GM23338 (cell line): ENCODE data around the gene RUSC1. TPM values are rescaled to one million over a fixed set of nuclear protein-coding genes. Genes with fewer than 3 reads are reported as not detected.

Experiments used
- ATAC-seq: fragments of 200-7000 bp; cut with Tn5 transposase; 3 replicates; pipeline ENCODE4 v1.9.1; 2020
- DNase-seq: peaks from one replicate; pipeline ENCODE4 v3.0.0-alpha.2; 2015; ENCODE audit warnings: low spot score
- H2AFZ ChIP-seq: fragments of 200-600 bp; sonication (generic); 2 replicates; pipeline ENCODE4 v1.8.0; 2016; ENCODE audit warnings: antibody characterized with exemption, mild to moderate bottlenecking, moderate library complexity
- H3F3A ChIP-seq: fragments of 200-600 bp; sonication (generic); replicated peaks from 2 replicates; pipeline ENCODE4 v1.8.0; 2017; ENCODE audit warnings: antibody characterized with exemption, mixed run types, low read depth
- H3K27ac ChIP-seq: fragments of 200-600 bp; sonication (generic); 2 replicates; pipeline ENCODE4 v1.6.1; 2016; ENCODE audit warnings: low read depth
- H3K27me3 ChIP-seq: fragments of 200-600 bp; sonication (generic); 2 replicates; pipeline ENCODE4 v1.8.0; 2016; ENCODE audit warnings: mild to moderate bottlenecking, mixed run types, moderate library complexity; ENCODE audit not compliant: insufficient read depth
- H3K36me3 ChIP-seq: fragments of 200-600 bp; sonication (generic); 2 replicates; pipeline ENCODE4 v1.8.0; 2016; ENCODE audit warnings: mild to moderate bottlenecking; ENCODE audit not compliant: insufficient read depth
- H3K4me1 ChIP-seq: fragments of 200-600 bp; sonication (generic); 2 replicates; pipeline ENCODE4 v1.8.0; 2016; ENCODE audit warnings: mild to moderate bottlenecking, moderate library complexity; ENCODE audit not compliant: insufficient read depth
- H3K4me2 ChIP-seq: fragments of 200-600 bp; sonication (generic); 2 replicates; pipeline ENCODE4 v1.7.1; 2017; ENCODE audit warnings: mixed run types
- H3K4me3 ChIP-seq: fragments of 200-600 bp; sonication (generic); 2 replicates; pipeline ENCODE4 v1.6.1; 2016; ENCODE audit warnings: mixed run types
- H3K79me2 ChIP-seq: fragments of 200-600 bp; sonication (generic); replicated peaks from 2 replicates; pipeline ENCODE4 v1.8.0; 2017; ENCODE audit warnings: mild to moderate bottlenecking; ENCODE audit not compliant: insufficient read depth
- H3K9me2 ChIP-seq: fragments of 200-600 bp; sonication (generic); 2 replicates; pipeline ENCODE4 v1.8.0; 2017; ENCODE audit not compliant: insufficient read depth
- H4K20me1 ChIP-seq: fragments of 200-600 bp; sonication (generic); replicated peaks from 2 replicates; pipeline ENCODE4 v1.8.0; 2017; ENCODE audit warnings: mild to moderate bottlenecking; ENCODE audit not compliant: insufficient read depth
- H3K27ac Mint-ChIP-seq: 2 replicates; pipeline ENCODE4 v1.8.0; 2020; ENCODE audit warnings: inconsistent platforms, mild to moderate bottlenecking, moderate library complexity, mixed read lengths
- H3K27me3 Mint-ChIP-seq: 3 replicates; pipeline ENCODE4 v1.8.0; 2022; ENCODE audit warnings: low read depth, mild to moderate bottlenecking, moderate library complexity, mixed read lengths, inconsistent platforms; ENCODE audit not compliant: insufficient read depth, poor library complexity
- H3K36me3 Mint-ChIP-seq: 3 replicates; pipeline ENCODE4 v1.8.0; 2021; ENCODE audit warnings: low read depth, mild to moderate bottlenecking, inconsistent platforms, moderate library complexity, mixed read lengths
- H3K4me1 Mint-ChIP-seq: 3 replicates; pipeline ENCODE4 v1.8.0; 2020; ENCODE audit warnings: mild to moderate bottlenecking, inconsistent platforms, mixed read lengths
- H3K4me3 Mint-ChIP-seq: 3 replicates; pipeline ENCODE4 v1.8.0; 2021; ENCODE audit warnings: moderate library complexity, mild to moderate bottlenecking, inconsistent platforms, mixed read lengths
- H3K9me3 Mint-ChIP-seq: 3 replicates; pipeline ENCODE4 v1.8.0; 2020; ENCODE audit warnings: moderate library complexity, mild to moderate bottlenecking, inconsistent platforms, mixed read lengths
- CREB1 ChIP-seq: fragments of 250-450 bp; sonication (Bioruptor Pico); IDR thresholded peaks from 2 replicates; pipeline ENCODE4 v1.5.0; 2020; ENCODE audit warnings: low read depth, mild to moderate bottlenecking, moderate library complexity
- EZH2 ChIP-seq: fragments of 200-600 bp; sonication (generic); IDR thresholded peaks from one replicate; pipeline ENCODE4 v1.8.0; 2017; ENCODE audit warnings: antibody characterized with exemption, mild to moderate bottlenecking, low read depth; ENCODE audit not compliant: unreplicated experiment
- EZH2phosphoT487 ChIP-seq: fragments of 200-600 bp; sonication (generic); IDR thresholded peaks from one replicate; pipeline ENCODE4 v1.8.1; 2018; ENCODE audit warnings: antibody characterized with exemption; ENCODE audit not compliant: unreplicated experiment
- JUNB ChIP-seq: IDR thresholded peaks from one replicate; pipeline ENCODE4 v1.6.1; 2016; ENCODE audit warnings: antibody characterized with exemption; ENCODE audit not compliant: unreplicated experiment
- NANOG ChIP-seq: IDR thresholded peaks from 2 replicates; pipeline ENCODE4 v1.6.1; 2016; ENCODE audit warnings: antibody characterized with exemption, borderline replicate concordance
- POLR2AphosphoS5 ChIP-seq: IDR thresholded peaks from 2 replicates; pipeline ENCODE4 v1.6.1; 2016; ENCODE audit warnings: antibody characterized with exemption, low read depth
- STAT1 ChIP-seq: IDR thresholded peaks from one replicate; pipeline ENCODE4 v1.6.1; 2016; ENCODE audit warnings: antibody characterized with exemption; ENCODE audit not compliant: unreplicated experiment
- ZNF114 ChIP-seq: fragments of 250-450 bp; sonication (Bioruptor Pico); IDR thresholded peaks from 2 replicates; pipeline ENCODE4 v1.5.0; 2020; ENCODE audit warnings: mild to moderate bottlenecking, moderate library complexity
- ZNF331 ChIP-seq: fragments of 250-450 bp; sonication (Bioruptor Pico); IDR thresholded peaks from 2 replicates; pipeline ENCODE4 v1.5.0; 2020; ENCODE audit warnings: low read depth, mild to moderate bottlenecking, moderate library complexity
- polyA plus RNA-seq: library from polyadenylated mRNA; unstranded; fragments of >200 nt; fragmentation: Nextera tagmentation; extraction: Ambion mirVana; gene quantifications from 2 replicates; pipeline ENCODE4 v1.2.1, GENCODE V29; 2016
- total RNA-seq: library from RNA; depleted of rRNA; stranded (reverse); fragments of >200 nt; shearing (Covaris generic); gene quantifications from 2 replicates; pipeline ENCODE4 v1.2.3, GENCODE V29; 2014
- TF ChIP-seq, protein P1 (sequence below): IDR thresholded peaks from one replicate; pipeline ENCODE4 v1.6.1; 2018; ENCODE audit warnings: antibody characterized with exemption; ENCODE audit not compliant: unreplicated experiment
- TF ChIP-seq, protein P2 (sequence below), 2 experiments: fragments of 200-600 bp in 1 of 2; sonication (generic) in 1 of 2; conservative IDR thresholded peaks; 2 replicates each; pipeline versions ENCODE4 v1.5.1 to v1.6.1; 2016 to 2017; ENCODE audit warnings: antibody characterized with exemption in 2 of 2, low read depth in 2 of 2, mild to moderate bottlenecking in 2 of 2, moderate library complexity in 1 of 2
- TF ChIP-seq, protein P3 (sequence below): IDR thresholded peaks from 2 replicates; pipeline ENCODE4 v1.6.1; 2016; ENCODE audit warnings: antibody characterized with exemption

The RUSC1 gene
- total and polyA plus RNA-seq, 2 experiments from 2014 or later: 53.4 to 87.7 TPM

DNA sequence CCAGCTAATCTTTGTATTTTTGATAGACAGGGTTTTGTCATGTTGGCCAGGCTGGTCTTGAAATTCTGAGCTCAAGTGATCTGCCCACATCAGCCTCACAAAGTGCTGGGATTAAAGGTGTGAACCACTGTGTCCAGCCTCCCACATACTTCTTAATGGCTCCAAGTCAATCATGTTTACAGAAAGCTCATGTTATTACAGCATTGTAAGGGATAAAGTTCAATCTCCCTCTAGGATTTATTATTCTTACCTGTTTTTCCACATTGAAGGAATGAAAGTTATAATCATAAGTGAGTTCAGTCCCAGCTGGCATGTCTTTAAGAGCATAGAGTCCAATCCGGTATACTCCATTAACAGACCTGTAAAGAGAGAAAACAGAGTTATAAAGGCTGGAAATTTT is 39.4 kb downstream of the RUSC1 start (continued):
- TF ChIP-seq, protein P1, sequence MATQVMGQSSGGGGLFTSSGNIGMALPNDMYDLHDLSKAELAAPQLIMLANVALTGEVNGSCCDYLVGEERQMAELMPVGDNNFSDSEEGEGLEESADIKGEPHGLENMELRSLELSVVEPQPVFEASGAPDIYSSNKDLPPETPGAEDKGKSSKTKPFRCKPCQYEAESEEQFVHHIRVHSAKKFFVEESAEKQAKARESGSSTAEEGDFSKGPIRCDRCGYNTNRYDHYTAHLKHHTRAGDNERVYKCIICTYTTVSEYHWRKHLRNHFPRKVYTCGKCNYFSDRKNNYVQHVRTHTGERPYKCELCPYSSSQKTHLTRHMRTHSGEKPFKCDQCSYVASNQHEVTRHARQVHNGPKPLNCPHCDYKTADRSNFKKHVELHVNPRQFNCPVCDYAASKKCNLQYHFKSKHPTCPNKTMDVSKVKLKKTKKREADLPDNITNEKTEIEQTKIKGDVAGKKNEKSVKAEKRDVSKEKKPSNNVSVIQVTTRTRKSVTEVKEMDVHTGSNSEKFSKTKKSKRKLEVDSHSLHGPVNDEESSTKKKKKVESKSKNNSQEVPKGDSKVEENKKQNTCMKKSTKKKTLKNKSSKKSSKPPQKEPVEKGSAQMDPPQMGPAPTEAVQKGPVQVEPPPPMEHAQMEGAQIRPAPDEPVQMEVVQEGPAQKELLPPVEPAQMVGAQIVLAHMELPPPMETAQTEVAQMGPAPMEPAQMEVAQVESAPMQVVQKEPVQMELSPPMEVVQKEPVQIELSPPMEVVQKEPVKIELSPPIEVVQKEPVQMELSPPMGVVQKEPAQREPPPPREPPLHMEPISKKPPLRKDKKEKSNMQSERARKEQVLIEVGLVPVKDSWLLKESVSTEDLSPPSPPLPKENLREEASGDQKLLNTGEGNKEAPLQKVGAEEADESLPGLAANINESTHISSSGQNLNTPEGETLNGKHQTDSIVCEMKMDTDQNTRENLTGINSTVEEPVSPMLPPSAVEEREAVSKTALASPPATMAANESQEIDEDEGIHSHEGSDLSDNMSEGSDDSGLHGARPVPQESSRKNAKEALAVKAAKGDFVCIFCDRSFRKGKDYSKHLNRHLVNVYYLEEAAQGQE: no peak
- no peak for TF ChIP-seq EZH2
- TF ChIP-seq ZNF331 (CRISPR knock-in tag): no peak
- no peak for TF ChIP-seq NANOG
- no peak for TF ChIP-seq STAT1
- TF ChIP-seq, protein P2, sequence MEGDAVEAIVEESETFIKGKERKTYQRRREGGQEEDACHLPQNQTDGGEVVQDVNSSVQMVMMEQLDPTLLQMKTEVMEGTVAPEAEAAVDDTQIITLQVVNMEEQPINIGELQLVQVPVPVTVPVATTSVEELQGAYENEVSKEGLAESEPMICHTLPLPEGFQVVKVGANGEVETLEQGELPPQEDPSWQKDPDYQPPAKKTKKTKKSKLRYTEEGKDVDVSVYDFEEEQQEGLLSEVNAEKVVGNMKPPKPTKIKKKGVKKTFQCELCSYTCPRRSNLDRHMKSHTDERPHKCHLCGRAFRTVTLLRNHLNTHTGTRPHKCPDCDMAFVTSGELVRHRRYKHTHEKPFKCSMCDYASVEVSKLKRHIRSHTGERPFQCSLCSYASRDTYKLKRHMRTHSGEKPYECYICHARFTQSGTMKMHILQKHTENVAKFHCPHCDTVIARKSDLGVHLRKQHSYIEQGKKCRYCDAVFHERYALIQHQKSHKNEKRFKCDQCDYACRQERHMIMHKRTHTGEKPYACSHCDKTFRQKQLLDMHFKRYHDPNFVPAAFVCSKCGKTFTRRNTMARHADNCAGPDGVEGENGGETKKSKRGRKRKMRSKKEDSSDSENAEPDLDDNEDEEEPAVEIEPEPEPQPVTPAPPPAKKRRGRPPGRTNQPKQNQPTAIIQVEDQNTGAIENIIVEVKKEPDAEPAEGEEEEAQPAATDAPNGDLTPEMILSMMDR (conservative IDR thresholded peaks at IDR 0.05; ENCODE audit: low read depth in 2 of 2): no peak
- TF ChIP-seq POLR2AphosphoS5: no peak
- no peak for TF ChIP-seq CREB1 (CRISPR knock-in tag)
- TF ChIP-seq ZNF114 (CRISPR knock-in tag): no peak
- no peak for TF ChIP-seq JUNB
- TF ChIP-seq, protein P3, sequence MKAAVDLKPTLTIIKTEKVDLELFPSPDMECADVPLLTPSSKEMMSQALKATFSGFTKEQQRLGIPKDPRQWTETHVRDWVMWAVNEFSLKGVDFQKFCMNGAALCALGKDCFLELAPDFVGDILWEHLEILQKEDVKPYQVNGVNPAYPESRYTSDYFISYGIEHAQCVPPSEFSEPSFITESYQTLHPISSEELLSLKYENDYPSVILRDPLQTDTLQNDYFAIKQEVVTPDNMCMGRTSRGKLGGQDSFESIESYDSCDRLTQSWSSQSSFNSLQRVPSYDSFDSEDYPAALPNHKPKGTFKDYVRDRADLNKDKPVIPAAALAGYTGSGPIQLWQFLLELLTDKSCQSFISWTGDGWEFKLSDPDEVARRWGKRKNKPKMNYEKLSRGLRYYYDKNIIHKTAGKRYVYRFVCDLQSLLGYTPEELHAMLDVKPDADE: no peak

DNA sequence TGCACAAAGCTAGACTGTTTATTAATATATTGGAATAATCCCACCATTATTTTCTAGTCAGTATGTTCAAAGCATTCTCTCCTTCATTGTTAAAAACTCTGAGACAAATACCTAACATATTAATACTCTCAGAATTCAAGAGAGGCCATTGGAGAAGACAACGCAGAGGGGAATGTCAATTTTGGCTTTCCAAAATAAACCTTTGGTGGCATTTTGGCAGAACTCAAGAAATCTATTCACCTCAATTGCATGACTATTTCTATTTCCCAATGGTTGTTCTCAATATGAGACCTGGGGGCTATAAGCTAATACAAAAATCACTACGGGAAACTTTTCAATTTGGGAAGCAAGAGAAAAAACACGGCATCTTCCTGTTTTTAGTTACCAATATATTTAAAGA is 58.5 kb downstream of the RUSC1 start:
- no peak overlapping the region for H3K27ac ChIP-seq
- H3K4me3 ChIP-seq: no peak overlapping the region
- peaks cover 10% of the 10 kb centered on the region for H3K4me1 Mint-ChIP-seq
- peaks cover 8% of the 10 kb centered on the region for H3K4me1 ChIP-seq
- H3K27me3 ChIP-seq: no peaks in the 10 kb centered on the region
- H3K4me2 ChIP-seq: no peak overlapping the region
- H3K4me3 Mint-ChIP-seq: no peak overlapping the region
- H2AFZ ChIP-seq: no peak overlapping the region
- H3K27ac Mint-ChIP-seq: no peak overlapping the region
- no peaks in the 10 kb centered on the region for H3K9me3 Mint-ChIP-seq
- no peaks in the 10 kb centered on the region for H4K20me1 ChIP-seq
- DNase-seq (no peak), ATAC-seq (no peak)
- H3K36me3 Mint-ChIP-seq: peaks cover 24% of the 10 kb centered on the region; the same call in 2 of the 3 replicates
- H3F3A ChIP-seq: no peaks in the 10 kb centered on the region
- no peaks in the 10 kb centered on the region for H3K9me2 ChIP-seq
- no peaks in the 10 kb centered on the region for H3K27me3 Mint-ChIP-seq
- no peaks in the 10 kb centered on the region for H3K79me2 ChIP-seq
- H3K36me3 ChIP-seq: peaks cover 16% of the 10 kb centered on the region; the same call in 1 of the 2 replicates
- TF ChIP-seq EZH2 (no peak), POLR2AphosphoS5 (no peak), JUNB (no peak), CREB1 (CRISPR knock-in tag) (no peak), STAT1 (no peak), EZH2phosphoT487 (no peak), ZNF331 (CRISPR knock-in tag) (no peak), NANOG (no peak)
- TF ChIP-seq, protein P2 (conservative IDR thresholded peaks at IDR 0.05; ENCODE audit: low read depth in 2 of 2): no peak
- TF ChIP-seq, protein P1: no peak
- TF ChIP-seq, protein P3: no peak
